ENCODE measurements around the gene GALM.
"Not testable (repeated sequence)": the region's sequence is repeated elsewhere in the genome, so short reads cannot be mapped to it uniquely, and the experiment has no call there.

Gene GALM

DNA sequence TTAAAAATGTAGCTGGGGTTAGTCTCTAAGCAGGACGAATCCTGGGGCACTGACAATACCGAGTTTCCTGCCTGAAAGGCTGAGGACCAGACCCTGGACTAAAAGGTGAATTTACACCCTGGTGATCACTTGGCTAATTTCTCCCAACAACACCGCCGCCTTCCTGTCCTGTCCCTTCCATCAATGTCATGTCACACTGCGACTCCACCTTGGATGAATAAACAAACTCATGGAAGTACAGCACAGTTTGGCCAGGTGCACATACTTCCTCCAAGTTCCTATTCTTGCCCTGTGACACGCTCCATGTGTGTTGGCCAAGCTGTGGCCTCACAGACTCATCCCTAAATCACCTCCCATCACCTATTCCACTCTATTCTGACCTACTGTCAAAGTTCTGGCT lies 15.9 kb upstream of the GALM start:
- DNase-seq: no peak

DNA sequence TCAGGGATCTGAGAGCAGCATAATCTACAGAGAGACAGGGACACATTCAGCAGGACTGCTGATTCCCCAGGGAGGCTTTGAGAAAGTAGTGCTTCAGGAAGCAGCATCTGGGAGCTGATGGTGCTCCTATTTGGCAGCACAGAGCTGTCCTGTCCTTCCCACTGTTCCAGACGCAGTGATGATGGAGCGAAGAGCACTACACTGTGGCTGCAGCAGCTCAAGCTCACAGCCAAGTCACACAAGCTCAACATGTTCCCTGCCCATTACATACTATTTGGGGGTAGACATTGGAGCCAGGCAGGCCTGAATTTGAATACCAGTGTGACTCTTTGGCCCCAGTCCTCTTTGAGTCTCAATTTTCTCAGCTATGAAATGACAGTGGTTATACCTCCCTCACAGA lies 15.2 kb upstream of the GALM start:
- no peak for DNase-seq

DNA sequence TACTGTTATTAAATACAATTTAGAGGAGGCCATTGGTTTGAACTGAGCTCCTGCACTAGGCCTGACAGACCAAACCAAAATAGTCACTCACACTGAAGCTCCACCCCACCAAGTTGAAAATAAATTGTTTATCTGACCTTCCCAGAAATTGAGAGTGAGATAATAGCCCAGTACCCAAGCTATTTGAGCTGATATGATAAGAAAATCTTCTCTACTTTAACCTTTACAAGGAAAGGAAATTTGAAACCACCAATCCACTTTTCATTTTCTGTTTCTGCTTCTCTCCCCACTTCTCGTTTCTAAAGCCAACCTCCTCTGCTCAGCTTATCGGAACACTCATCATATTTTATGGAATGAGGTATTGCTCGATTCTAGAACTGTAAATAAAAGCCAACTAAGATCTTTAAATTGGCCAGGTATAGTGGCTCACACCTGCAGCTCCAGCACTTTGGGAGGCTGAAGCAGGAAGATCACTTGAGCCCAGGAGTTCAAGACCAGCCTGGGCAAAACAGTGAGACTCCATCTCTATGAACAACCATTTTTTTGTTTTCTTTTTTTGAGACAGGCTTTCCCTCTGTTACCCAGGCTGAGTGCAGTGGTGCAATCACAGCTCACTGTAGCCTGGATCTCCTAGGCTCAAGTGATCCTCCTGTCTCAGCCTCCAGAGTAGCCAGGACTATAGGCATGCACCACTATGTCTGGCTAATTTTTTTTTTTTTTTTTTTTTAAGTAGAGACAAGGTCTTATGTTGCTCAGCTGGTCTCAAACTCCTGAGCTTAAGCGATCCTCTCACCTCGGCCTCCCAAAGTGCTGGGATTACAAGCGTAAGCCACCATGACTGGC lies 13.3 kb upstream of the GALM start:
- no peak for DNase-seq

DNA sequence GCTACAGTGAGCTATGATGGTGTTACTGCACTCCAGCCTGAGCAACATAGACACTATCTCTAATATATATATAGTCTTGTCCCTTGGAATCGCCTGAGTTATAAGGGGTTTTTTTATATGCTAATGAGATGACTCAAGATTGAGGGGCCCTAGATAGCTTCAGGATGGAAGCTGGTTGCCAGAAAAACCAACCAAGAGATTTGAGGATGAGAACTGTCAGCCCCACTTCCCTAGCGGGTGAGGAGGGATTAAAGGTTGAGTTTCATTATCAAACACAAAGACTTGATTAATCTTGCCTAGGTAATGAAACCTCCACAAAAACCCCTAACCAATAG lies 12.6 kb upstream of the GALM start:
- no peak for DNase-seq

DNA sequence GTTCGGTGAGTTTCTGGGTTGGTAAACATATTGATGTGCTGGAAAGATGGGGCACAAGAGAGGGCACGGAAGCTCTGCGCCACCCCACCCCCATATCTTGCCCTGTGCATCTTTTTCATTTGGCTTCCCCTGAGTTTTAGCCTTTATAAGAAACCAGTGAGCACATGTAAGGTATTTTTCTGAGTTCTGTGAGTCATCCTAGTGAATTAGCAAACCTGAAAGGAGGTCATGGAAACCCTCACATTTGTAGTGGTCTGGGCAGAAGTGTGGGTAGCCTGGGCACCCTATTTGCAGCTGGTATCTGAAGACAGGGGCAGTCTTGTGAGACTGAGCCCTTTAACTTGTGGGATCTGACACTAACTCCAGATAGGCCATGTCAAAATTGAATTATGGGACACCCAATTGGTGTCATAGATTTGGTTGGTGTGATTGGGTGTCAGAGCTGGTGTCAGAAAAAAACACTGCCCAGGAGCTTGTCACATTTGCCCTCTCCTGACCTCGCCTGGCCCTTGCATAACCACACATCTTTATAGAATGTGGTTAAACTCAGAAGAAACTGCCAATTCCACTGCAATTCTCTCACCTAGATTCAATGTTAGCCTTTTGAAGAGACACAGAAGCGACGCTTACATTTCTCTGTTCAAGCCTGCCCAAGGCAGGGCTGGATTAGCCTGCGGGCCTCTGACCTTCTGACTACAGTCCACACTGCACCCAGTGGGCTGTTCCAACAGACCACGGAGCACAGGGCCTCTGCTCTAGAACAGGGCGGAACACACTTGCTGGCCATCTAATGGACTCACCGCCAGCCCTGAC lies 12.0 kb upstream of the GALM start:
- DNase-seq: no peak

DNA sequence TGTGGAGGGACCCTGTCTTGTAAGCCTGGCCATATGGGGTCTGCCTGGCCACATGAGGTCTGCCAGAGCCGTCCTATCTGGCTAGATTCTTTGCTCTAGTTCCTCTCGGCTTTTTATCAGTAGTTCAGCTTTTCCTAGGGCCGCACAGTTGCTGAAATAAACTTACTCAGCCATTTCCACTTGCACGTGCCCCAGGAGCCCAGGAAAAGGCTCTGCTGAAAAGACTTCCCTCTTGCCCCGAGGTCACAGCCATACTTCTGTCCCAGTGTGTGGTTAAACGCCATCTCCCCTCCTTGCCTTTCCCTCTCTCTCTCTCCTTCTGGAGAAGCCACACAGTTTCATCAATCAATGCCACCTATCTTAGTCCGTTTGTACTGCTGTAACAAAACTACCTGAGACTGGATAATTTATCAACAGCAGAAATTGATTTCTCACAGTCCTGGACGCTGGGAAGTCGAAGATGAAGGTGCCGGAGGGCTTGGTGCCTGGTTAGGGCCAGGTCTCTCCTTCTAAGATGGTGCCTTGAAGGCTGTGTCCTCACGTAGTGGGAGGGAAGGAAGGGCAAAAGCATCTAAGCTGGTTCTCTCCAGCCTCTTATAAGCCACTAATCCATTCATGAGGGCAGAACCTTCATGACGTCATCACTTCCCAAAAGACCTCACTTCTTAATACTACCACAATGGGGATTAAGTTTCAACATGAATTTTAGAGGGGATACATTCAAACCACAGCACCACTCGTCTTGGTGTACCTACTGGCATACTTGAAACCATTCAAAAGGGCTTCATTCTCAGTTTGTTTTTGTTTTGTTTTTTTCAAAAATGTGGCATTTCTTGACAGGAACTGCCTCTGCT lies 11.2 kb upstream of the GALM start:
- DNase-seq: no peak

DNA sequence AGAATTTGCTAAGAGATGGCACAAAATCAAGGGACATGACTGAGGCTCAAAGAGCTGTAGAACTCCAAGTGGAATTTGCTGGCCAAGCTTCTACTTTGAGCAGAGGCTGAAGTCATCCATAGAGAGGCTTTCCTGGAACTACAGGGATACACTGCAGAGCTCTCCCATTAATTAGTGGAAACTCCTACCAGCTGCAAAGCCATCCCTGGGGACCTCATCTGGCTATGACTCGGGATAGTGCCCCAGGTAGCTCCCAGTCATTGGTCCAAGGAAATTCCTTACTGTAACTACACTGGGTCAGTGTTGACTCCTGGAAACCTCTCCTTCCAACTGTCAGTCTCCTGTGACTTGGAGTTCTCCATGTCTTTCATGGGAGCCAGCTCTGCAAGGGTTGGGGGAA lies 10.5 kb upstream of the GALM start:
- no peak for DNase-seq

DNA sequence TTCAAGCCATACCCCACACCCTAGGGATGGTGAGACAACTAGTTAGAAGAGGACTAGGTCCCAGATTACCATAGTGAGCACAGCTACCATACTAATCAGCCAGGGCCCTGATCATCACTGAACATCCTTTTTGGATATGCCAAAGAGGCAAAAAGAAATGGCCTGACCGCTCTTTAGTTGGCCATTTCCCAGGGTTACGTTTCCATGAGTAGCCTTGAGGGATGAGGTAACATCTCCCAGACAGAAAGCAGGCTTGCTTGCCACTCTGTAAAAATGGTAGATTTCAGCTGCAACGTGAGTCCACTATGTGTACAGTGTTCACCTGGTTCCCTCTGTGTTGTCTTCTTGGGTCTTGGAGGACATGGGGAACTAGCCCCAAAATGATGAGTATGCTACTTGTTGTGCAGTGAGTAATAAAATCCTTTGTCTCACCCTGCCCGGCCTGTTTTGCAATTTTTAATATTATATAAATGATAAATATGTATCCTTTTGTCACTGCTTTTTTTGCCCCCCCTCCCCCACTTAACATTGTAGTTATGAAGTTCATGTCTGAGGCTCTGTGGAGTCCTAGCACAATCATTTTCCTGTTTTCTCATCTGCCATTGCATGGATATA lies 8.9 kb upstream of the GALM start:
- no peak for DNase-seq

DNA sequence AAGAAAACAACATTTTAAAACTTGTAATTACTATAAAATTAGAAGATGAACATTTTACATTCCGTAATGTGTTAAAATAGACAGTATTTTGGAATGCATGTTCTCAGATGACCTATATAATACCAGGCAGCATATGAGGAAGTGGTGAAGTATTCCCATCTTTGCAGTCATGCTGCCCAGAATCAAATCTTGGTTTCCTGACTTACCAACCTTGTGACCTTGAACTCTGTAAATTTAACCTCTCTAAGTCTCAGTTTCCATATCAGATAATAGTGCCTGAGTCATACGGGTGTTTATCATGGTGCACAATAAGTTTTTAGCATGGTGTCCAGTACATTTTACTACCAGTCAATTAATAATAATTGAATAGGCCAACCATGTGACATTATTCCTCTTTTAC lies 7.3 kb upstream of the GALM start:
- no peak for DNase-seq

DNA sequence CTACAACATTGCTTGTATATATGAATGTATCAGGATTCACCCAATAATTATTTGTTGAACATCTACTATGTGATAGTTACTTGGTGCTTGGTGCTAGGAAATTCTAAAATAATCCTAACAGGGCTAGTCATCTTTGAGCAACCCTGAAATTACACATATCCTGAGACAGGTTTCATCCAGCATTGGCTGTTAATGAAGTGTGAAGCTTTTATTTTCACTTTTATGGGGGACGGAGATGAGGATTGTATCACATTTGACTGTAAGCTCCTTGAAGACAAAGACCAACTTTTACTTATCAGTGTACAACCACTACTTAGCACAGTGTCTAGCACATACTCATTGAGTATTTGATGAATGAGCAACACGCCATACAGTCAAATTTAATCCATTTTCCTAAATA lies 6.8 kb upstream of the GALM start:
- no peak for DNase-seq

DNA sequence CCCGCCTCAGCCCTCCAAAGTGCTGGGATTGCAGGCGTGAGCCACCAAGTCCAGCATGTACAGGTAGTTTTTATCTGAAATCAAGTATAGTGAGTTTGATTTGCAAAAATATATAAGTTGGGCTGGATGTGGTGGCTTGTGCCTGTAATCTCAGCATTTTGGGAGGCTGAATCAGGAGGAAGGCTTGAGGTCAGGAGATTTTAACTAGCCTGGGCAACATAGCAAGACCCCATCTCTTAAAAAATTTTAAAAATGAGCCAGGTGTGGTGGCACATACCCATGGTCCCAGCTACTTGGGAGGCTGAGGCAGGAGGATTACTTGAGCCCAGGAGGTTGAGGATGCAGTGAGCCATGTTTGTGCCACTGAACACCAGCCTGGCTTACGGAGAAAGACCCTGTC lies 5.6 kb upstream of the GALM start:
- DNase-seq: no peak

DNA sequence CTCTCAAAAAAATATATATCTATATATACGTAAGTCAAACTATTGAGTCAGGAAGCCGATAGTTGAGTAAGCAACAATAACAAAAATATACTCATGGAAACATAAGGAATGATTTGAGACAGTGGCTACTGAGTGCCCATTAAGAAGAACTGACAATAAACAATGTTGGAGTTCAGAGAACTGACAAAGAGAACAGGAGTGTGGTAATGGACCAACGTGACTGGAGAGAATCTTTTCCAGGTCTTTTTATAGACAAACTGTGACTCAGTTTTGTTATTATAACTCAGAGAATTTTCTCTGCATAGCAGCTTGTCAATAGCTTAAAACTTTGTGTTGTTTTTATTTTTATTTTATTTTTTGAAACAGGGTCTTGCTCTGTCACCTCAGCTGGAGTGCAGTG lies 4.6 kb upstream of the GALM start:
- DNase-seq: no peak

DNA sequence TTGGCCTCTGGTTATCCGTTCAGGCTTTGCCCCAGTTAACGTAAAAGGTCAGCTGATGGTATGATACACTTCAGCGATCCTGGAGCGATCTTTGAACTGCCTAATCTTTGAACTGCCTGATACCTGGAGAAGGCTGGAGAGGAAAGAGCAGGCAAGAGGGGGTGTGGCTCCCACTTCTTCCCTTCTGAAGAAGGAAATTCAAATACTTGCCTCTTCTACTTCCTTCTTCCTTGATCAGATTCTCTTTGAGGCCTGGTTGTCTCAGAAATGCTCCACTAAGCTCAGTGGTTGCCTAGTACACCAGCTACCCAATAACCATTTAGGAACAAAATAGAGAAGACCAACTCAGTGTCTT lies 619 bp downstream of the GALM start:
- no peak for DNase-seq

DNA sequence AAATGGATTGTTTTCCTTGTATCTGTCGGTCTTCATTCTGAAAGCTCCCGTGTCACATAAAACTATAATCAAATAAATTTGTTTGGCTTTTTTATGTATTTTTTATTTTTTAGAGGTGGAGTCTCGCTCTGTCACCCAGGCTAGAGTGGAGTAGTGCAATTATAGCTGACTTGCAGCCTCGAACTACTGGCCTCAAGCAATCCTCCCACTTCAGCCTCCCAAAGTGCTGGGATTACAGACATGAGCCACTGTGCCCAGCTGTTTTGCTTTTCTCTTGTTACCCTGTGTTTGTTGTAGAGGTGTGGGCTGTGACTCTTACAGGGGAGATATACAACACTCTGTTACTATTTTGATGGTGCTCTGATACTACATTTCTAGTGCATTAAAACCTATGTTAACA lies 2.2 kb downstream of the GALM start:
- no peak for DNase-seq

DNA sequence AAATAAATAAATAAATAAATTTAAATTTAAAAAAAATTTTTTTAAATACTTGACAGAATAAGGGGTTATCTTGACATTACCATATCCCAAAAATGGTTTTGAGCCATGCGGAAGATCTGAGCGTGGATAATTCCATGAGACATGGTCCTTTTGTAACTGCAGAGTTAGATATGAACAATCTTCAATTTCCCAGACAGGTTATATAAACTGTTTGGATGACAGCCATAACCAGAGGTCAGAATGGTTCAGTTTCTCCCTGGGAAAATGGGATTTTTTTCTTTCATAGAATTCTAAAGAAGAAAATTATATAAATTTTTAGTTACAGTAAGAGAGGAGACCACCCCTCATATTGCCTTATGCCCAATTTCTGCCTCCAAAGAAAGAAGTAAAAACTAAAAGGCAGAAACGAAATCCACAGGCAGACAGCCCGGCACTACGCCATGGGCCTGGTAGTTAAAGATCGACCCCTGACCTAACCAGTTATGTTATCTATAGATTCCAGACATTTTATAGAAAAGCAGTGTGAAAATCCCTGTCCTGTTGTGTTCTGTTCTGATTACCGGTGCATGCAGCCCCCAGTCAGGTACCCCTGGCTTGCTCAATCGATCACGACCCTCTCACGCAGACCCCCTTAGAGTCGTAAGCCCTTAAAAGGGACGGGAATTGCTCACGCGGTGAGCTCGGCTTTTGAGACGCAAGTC lies 3.0 kb downstream of the GALM start:
- DNase-seq: no peak

DNA sequence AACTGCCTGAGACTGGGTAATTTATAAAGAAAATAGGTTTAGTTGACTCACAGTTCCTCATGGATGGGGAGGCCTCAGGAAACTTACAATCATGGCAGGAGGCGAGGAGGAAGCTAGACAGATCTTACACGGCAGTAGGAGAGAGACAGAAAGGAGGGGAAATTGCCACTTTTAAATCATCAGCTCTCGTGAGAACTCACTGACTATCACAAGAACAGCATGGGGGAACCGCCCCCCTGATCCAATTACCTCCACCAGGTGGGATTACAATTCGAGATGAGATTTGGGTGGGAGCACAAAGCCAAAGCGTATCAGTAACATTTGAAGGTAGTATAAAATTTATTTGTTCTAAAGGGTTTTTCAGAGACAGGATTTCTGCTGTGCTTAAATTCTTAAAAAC lies 5.4 kb downstream of the GALM start:
- DNase-seq: no peak

DNA sequence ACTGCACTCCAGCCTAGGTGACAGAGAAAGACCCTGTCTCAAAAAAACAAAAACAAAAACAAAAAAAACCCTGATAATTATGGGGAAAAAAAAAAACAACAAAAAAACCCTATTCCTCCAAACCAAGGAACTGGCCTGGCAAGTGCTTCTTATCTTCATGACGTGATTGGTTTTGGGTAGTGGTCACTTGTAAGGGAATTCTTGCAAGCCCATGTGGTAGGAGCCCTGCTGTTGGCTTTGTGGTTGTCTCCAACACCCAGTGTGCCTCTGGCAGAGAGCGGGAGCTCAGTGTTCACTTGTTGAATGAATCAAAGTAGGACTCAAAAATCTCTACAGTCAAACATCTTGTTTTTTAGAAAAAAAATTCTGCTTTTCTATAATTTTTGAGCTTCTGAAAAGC lies 6.0 kb downstream of the GALM start:
- no peak for DNase-seq

DNA sequence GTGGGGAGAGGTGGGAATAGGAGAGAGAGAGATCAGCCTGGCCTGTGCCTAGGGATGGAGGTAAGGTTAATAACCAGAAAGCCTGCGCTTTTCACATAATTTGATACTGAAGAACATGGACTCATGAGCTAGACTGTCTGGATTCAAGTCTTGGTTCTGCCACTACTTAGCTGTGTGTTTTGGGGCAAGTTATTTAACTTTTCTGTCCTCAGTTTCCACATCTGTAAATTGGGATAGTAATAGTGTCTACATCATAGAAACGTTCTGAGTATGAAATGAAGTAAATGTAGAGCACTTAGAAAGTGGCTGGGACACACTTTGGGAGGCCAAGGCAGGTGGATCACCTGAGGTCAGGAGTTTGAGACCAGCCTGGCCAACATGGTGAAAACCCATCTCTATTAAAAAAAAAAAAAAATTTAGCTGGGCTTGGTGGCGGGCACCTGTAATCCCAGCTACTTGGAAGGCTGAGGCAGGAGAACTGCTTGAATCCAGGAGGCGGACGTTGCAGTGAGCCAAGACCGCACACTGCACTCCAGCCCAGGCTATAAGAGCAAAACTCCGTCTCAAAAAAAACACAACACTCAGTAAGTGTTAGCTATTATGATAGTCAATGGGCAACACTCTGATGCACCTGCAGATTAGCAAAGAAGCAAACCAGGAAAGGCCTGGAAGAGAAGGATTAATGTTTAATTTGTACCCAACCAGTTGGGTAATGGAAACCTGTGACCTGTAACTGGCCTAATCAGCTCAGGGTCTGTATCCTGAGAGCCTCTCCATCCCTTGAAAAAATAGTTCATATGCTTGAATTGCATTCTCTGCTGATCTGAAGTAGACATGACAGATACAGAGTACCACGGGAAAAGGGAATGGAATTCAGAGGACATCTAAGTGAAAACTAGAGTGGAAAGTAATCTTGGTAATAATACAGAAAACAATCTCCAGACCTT lies 6.8 kb downstream of the GALM start:
- DNase-seq: no peak

DNA sequence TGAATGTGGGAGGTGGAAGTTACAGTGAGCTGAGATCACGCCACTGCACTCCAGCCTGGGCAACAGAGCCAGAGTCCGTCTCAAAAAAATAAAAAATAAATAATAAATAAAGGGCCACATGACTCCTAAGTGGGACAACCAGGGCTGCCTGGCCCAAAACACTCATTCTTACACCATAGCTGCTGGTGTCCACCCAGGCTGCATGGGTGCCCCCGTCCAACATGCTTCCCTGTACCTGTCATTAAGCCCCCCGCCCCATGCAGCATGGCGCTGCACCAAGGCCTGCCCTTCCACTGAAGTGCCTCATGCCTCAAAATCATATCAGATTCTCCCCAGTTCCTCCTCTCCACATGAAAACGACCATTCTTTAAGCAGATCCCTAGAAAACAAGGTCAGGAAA lies 10.8 kb downstream of the GALM start:
- no peak for DNase-seq

DNA sequence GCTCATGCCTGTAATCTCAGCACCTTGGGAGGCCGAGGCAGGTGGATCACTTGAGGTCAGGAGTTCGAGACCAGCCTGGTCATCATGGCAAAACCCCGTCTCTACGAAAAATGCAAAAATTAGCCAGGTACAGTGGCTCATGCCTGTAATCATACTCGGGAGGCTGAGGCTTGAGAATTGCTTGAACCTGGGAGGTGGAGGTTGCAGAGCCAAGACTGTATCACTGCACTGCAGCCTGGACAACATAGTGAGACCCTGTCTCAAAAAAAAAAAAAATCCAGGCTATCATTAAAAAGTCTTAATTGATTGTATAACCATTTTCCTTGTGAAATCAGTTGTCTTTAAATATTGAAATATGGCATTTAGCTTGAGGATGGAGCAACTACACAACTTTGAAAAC lies 15.0 kb downstream of the GALM start:
- DNase-seq: not testable (repeated sequence)

DNA sequence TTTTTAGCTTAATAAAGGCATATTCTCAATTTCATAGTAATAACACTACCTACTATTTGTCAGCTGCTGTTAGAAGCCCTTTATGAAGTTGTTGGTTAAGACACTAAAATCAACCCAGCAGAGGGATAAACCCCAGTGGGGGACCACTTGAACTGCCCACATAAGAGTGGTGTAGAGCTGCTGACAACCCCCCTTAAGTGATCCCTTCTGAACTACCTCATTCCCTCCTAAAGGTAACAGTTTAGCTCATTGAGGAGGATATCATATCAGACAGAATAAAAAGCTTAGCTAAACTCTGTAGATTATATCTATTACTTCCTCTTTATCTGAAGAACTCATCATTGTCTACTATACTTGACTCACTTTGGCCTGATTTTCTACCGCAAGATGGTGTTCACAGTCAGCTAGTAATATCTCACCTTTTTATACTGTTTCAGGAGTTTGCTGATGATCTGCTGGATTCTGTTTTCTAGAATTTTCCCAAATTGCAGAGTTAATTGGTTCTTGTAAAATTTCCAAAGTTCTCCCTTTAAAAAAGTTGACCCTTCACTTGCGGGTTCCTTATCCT lies 16.2 kb downstream of the GALM start:
- DNase-seq: no peak

Measured in NCI-H1694 treated with DMSO at 0.1 percent for 48 hours (cell line).